B cell (primary cell): ENCODE measurements around the gene ABTB2. TPM values are rescaled to one million over a fixed set of nuclear protein-coding genes. Genes with fewer than 3 reads are reported as not detected.

Source experiments
- ATAC-seq: fragments of 200-7000 bp; cut with Tn5 transposase; one replicate; pipeline ENCODE4 v1.10.0; 2021; ENCODE audit warnings: low read depth, mild to moderate bottlenecking, moderate number of reproducible peaks, moderate library complexity
- CTCF ChIA-PET: fragments of 350-600 bp; sonication (Branson Sonifier 250); formaldehyde crosslinking; loops from one replicate; lab custom pipeline; 2021; ENCODE audit warnings: antibody characterized with exemption, inconsistent platforms; lab: Charles Lee
- POLR2A ChIA-PET: fragments of 350-600 bp; sonication (Branson Sonifier 250); formaldehyde crosslinking; loops from one replicate; lab custom pipeline; 2021; ENCODE audit warnings: antibody characterized with exemption; lab: Charles Lee
- DNase-seq: peaks from one replicate; pipeline ENCODE4 v3.0.0; 2013
- H2AFZ ChIP-seq: 2 replicates; pipeline ENCODE4 v1.6.1; 2012; ENCODE audit warnings: mild to moderate bottlenecking, low read depth, low read length; ENCODE audit not compliant: insufficient read depth, poor library complexity, severe bottlenecking
- H3K27ac ChIP-seq, 2 donors: 1 replicate in 1 of 2; 2 replicates in 1 of 2; pipeline ENCODE4 v1.5.1; 2012 to 2013; ENCODE audit warnings: low read length in 2 of 2, mild to moderate bottlenecking in 2 of 2, moderate library complexity in 1 of 2
- H3K27me3 ChIP-seq, 4 experiments: fragments of 200-600 bp in 1 of 4; sonication (generic) in 1 of 4; replicated peaks in 1 of 4; 1 replicate in 2 of 4; 2 replicates in 2 of 4; pipeline versions ENCODE4 v1.6.1 to v1.7.0; 2013 to 2016; ENCODE audit warnings: low read length in 3 of 4, mild to moderate bottlenecking in 2 of 4, mixed read lengths in 1 of 4, moderate library complexity in 1 of 4; ENCODE audit not compliant: insufficient read depth in 4 of 4, control insufficient read depth in 3 of 4; ENCODE audit errors: control extremely low read depth in 1 of 4
- H3K36me3 ChIP-seq, 2 experiments: replicated peaks in 1 of 2; 1 replicate in 1 of 2; 2 replicates in 1 of 2; pipeline versions ENCODE4 v1.6.1 to v1.7.1; 2013; ENCODE audit warnings: low read length in 1 of 2; ENCODE audit not compliant: insufficient read depth in 2 of 2, control insufficient read depth in 1 of 2; ENCODE audit errors: control extremely low read depth in 1 of 2, extremely low read depth in 1 of 2
- H3K4me1 ChIP-seq, 2 donors: fragments of 200-600 bp in 1 of 2; sonication (generic) in 1 of 2; 1 replicate in 1 of 2; 2 replicates in 1 of 2; pipeline versions ENCODE4 v1.5.1 to v1.6.1; 2013 to 2017; ENCODE audit warnings: low read length in 2 of 2; ENCODE audit not compliant: control insufficient read depth in 2 of 2, insufficient read depth in 2 of 2
- H3K4me2 ChIP-seq: replicated peaks from 2 replicates; pipeline ENCODE3; 2012; ENCODE audit warnings: mild to moderate bottlenecking, low read depth, low read length; ENCODE audit not compliant: poor library complexity, severe bottlenecking
- H3K4me3 ChIP-seq, 5 experiments: fragments of 200-600 bp in 1 of 5; sonication (generic) in 1 of 5; 1 replicate in 3 of 5; 2 replicates in 2 of 5; pipeline versions ENCODE4 v1.5.1 to v1.7.0; 2011 to 2016; ENCODE audit warnings: low read length in 4 of 5, mild to moderate bottlenecking in 4 of 5, low read depth in 2 of 5, control low read depth in 1 of 5, moderate library complexity in 1 of 5; ENCODE audit not compliant: insufficient read depth in 1 of 5; ENCODE audit errors: control extremely low read depth in 1 of 5, extremely low read depth in 1 of 5
- H3K79me2 ChIP-seq: fragments of 200-600 bp; sonication (generic); one replicate; pipeline ENCODE4 v1.6.0; 2016; ENCODE audit warnings: low read length; ENCODE audit not compliant: control insufficient read depth, insufficient read depth
- H3K9ac ChIP-seq: fragments of 200-600 bp; sonication (generic); 2 replicates; pipeline ENCODE4 v1.6.1; 2017; ENCODE audit warnings: mild to moderate bottlenecking, low read length, moderate library complexity
- H3K9me3 ChIP-seq, 3 donors: one replicate each; pipeline versions ENCODE4 v1.6.1 to v1.7.1; 2013; ENCODE audit warnings: low read length in 2 of 3; ENCODE audit not compliant: control insufficient read depth in 2 of 3, insufficient read depth in 1 of 3; ENCODE audit errors: control extremely low read depth in 1 of 3
- H4K20me1 ChIP-seq: 2 replicates; pipeline ENCODE4 v1.6.0; 2012; ENCODE audit warnings: mild to moderate bottlenecking, low read length; ENCODE audit not compliant: insufficient read depth, control insufficient read depth, poor library complexity, severe bottlenecking
- H3K27ac Mint-ChIP-seq: one replicate; pipeline ENCODE4 v1.8.0; 2021; ENCODE audit warnings: mixed read lengths
- H3K27me3 Mint-ChIP-seq: one replicate; pipeline ENCODE4 v1.8.0; 2021; ENCODE audit warnings: mixed read lengths
- H3K4me1 Mint-ChIP-seq: one replicate; pipeline ENCODE4 v1.8.0; 2021; ENCODE audit warnings: mixed read lengths
- H3K4me3 Mint-ChIP-seq: one replicate; pipeline ENCODE4 v1.8.0; 2021; ENCODE audit warnings: mixed read lengths
- H3K9me3 Mint-ChIP-seq: one replicate; pipeline ENCODE4 v1.8.0; 2022; ENCODE audit warnings: mixed read lengths; ENCODE audit not compliant: insufficient read depth
- CTCF ChIP-seq: fragments of 200-600 bp; IDR thresholded peaks from one replicate; pipeline ENCODE4 v1.8.0; 2022; ENCODE audit warnings: antibody characterized with exemption, mild to moderate bottlenecking
- EZH2 ChIP-seq: IDR thresholded peaks from 2 replicates; pipeline ENCODE4 v1.6.1; 2012; ENCODE audit warnings: borderline replicate concordance, low read depth, mild to moderate bottlenecking, moderate library complexity, low read length; ENCODE audit not compliant: insufficient read depth, poor library complexity, severe bottlenecking
- WGBS: methylation state at CpG from one replicate; pipeline ENCODE4 v1.1.5; 2013; ENCODE audit warnings: missing lambda C conversion rate; ENCODE audit not compliant: insufficient coverage; 5-methylcytosine and 5-hydroxymethylcytosine counted together
- intact Hi-C: fragments of 100-400 bp; cut with micrococcal nuclease; formaldehyde crosslinking; loops from one replicate; pipeline ENCODE4 v1.10.0; 2022
- polyA plus RNA-seq: library from polyadenylated mRNA; depleted of rRNA; stranded (reverse); fragments of >200 nt; gene quantifications from 2 replicates; pipeline ENCODE4 v1.2.3, GENCODE V29; 2012
- total RNA-seq, 2 donors: library from RNA; stranded (reverse); fragments of 120-200 nt in 1 of 2; gene quantifications; 1 replicate in 1 of 2; 2 replicates in 1 of 2; pipeline versions ENCODE4 v1.2.3 to v1.2.4, GENCODE V29; 2013 to 2022

Gene ABTB2
- total and polyA plus RNA-seq, 2 donors (not counting 1 experiment from before 2014, with no cell fraction given) = 0.30 to 5.9 TPM

- H4K20me1 ChIP-seq = no peaks in the 10 kb centered on the region
- Mint-ChIP-seq H3K27ac (no peak overlapping the region), H3K27me3 (no peaks in the 10 kb centered on the region), H3K4me3 (no peak overlapping the region), H3K9me3 (no peaks in the 10 kb centered on the region), H3K4me1 (peaks cover 5% of the 10 kb centered on the region)
- H3K9me3 ChIP-seq = no peaks in the 10 kb centered on the region
- H3K4me3 ChIP-seq = no peak overlapping the region
- CTCF ChIA-PET = no interaction called here
- DNase-seq (no peak), ATAC-seq (no peak)
- H3K36me3 ChIP-seq = no peaks in the 10 kb centered on the region
- H2AFZ ChIP-seq = no peak overlapping the region
- no peaks in the 10 kb centered on the region for H3K4me1 ChIP-seq
- no peaks in the 10 kb centered on the region for H3K79me2 ChIP-seq
- TF ChIP-seq CTCF (no peak), EZH2 (no peak)
- no peak overlapping the region for H3K9ac ChIP-seq
- no peak overlapping the region for H3K4me2 ChIP-seq
- intact Hi-C loops = no loop called here
- no peaks in the 10 kb centered on the region for H3K27me3 ChIP-seq
- WGBS = 100% methylated on average over 2 of the region's 4 CpGs
- POLR2A ChIA-PET = no interaction called here
- H3K27ac ChIP-seq = no peak overlapping the region
These were observed 40.1 kb downstream of the ABTB2 start for GRCh38 chr11:34317666-34318065.

- H3K27ac ChIP-seq = no peak overlapping the region
- H3K4me3 ChIP-seq = no peak overlapping the region
- ATAC-seq = no peak
- H2AFZ ChIP-seq = no peak overlapping the region
- H3K4me1 ChIP-seq = no peaks in the 10 kb centered on the region
- intact Hi-C loops = no loop called here
- H3K36me3 ChIP-seq = no peaks in the 10 kb centered on the region
- TF ChIP-seq CTCF (no peak), EZH2 (no peak)
- DNase-seq = no peak
- Mint-ChIP-seq H3K27me3 (no peaks in the 10 kb centered on the region), H3K4me1 (peaks cover 5% of the 10 kb centered on the region), H3K9me3 (no peaks in the 10 kb centered on the region), H3K27ac (no peak overlapping the region), H3K4me3 (no peak overlapping the region)
- H4K20me1 ChIP-seq = no peaks in the 10 kb centered on the region
- ChIA-PET CTCF (no interaction called here), POLR2A (no interaction called here)
- H3K4me2 ChIP-seq = no peak overlapping the region
- no peaks in the 10 kb centered on the region for H3K79me2 ChIP-seq
- H3K9ac ChIP-seq = no peak overlapping the region
- H3K9me3 ChIP-seq = no peaks in the 10 kb centered on the region
- H3K27me3 ChIP-seq = no peaks in the 10 kb centered on the region
These were observed 40.8 kb downstream of the ABTB2 start for GRCh38 chr11:34317036-34317360.
